ENCODE results near the gene UBA1. TPM values are rescaled to one million over a fixed set of nuclear protein-coding genes. Genes with fewer than 3 reads are reported as not detected.

UBA1 gene
- total and polyA plus RNA-seq, 10 of the 15 experiments (the other 5 are each of a cell fraction or from before 2014, with no cell fraction given), result 60.4 to 314 (median 216) TPM

GRCh38 chrX:47172971-47173792, 20.4 kb upstream of the UBA1 start:
- peaks cover 0 to 18% of the 10 kb centered on the region in 2 experiments; a peak in 2 of 4 replicates for H3K36me3 ChIP-seq (ENCODE audit: control insufficient read depth in 2 of 2, insufficient read depth in 2 of 2, low read length in 1 of 2)
- 76% methylated on average over 17 of the region's 18 CpGs for WGBS (ENCODE audit: insufficient coverage, insufficient replicate concordance, low lambda C conversion rate, missing lambda C conversion rate)
- FAIRE-seq (no peak), ATAC-seq (no peak), DNase-seq (ENCODE audit: low read depth, low spot score) (no peak)
- H3K9me3 ChIP-seq (replicated peaks; ENCODE audit: control insufficient read depth, insufficient read depth, low read length), result no peaks in the 10 kb centered on the region
- no TSS peak for BruUV-seq (replicated peaks)
- ChIA-PET SMC1A (ENCODE audit: uncharacterized antibody, unreplicated experiment) (interaction anchor here (0.6 kb wide), 1 partner anchor 70 kb away, joined by 3 read pairs; no protein-coding TSS in a partner anchor), RAD21 (ENCODE audit: unreplicated experiment) (no interaction called here), CTCF (no interaction called here), POLR2A (interaction anchor here (0.6 kb wide), 1 partner anchor 381 kb away, joined by 4 read pairs; no protein-coding TSS in a partner anchor)
- no peak overlapping the region for H3K27ac ChIP-seq (ENCODE audit: control insufficient read depth, insufficient read depth)
- intact Hi-C loops (cut with micrococcal nuclease; ENCODE audit: unreplicated experiment) (no loop called here), in situ Hi-C loops (cut with MboI) (no loop called here)
- TF ChIP-seq SMAD5 (IDR thresholded peaks at IDR 0.05; ENCODE audit: low read depth) (no peak), ATF7 (IDR thresholded peaks at IDR 0.05; ENCODE audit: low read depth) (no peak), ZBTB40 (IDR thresholded peaks at IDR 0.05; ENCODE audit: borderline replicate concordance) (no peak), RFX5 (IDR thresholded peaks at IDR 0.05; ENCODE audit: low read depth, low read length) (no peak), HSF1 (IDR thresholded peaks at IDR 0.05; ENCODE audit: low read depth, low read length) (no peak), TARDBP (IDR thresholded peaks at IDR 0.05; ENCODE audit: borderline replicate concordance) (no peak), POU2F2 (IDR thresholded peaks at IDR 0.05; ENCODE audit: borderline replicate concordance, low read depth, low read length) (no peak), RAD21 (IDR thresholded peaks at IDR 0.05; ENCODE audit: insufficient read depth, low read depth, low read length) (no peak), SUPT20H (IDR thresholded peaks at IDR 0.05; ENCODE audit: borderline replicate concordance, control insufficient read depth, low read depth, low read length) (no peak), BMI1 (IDR thresholded peaks at IDR 0.05; ENCODE audit: borderline replicate concordance) (no peak), POLR2AphosphoS5 (IDR thresholded peaks at IDR 0.05; ENCODE audit: low read length) (no peak), ATF2 (IDR thresholded peaks at IDR 0.05; ENCODE audit: low read length) (no peak)
- H3K4me1 ChIP-seq (ENCODE audit: control insufficient read depth, insufficient read depth, low read length), result no peaks in the 10 kb centered on the region
- no peaks in the 10 kb centered on the region for H4K20me1 ChIP-seq (ENCODE audit: control insufficient read depth, insufficient read depth)
- no peak overlapping the region for H2AFZ ChIP-seq (ENCODE audit: control insufficient read depth, low read depth, low read length)
- no peak overlapping the region for H3K4me2 ChIP-seq (ENCODE audit: control insufficient read depth, insufficient read depth)
- H3K79me2 ChIP-seq (ENCODE audit: control insufficient read depth, insufficient read depth, low read length), result no peaks in the 10 kb centered on the region
- no peak overlapping the region for H3K9ac ChIP-seq (ENCODE audit: control insufficient read depth, insufficient read depth, low read length)
- no peaks in the 10 kb centered on the region for H3K27me3 ChIP-seq (replicated peaks in 1 of 2; ENCODE audit: control insufficient read depth in 2 of 2, insufficient read depth in 2 of 2, low read length in 1 of 2)
- H3K4me3 ChIP-seq, result no peak overlapping the region

All from GM12878 (cell line).